H9 (cell line): ENCODE results near the gene HDGFL1. TPM values are rescaled to one million over a fixed set of nuclear protein-coding genes. Genes with fewer than 3 reads are reported as not detected.

Experiments
- DNase-seq: peaks from one replicate; pipeline ENCODE4 v3.0.0-alpha.2; 2017
- H2AFZ ChIP-seq: one replicate; pipeline ENCODE4 v1.6.1; 2013; ENCODE audit warnings: mild to moderate bottlenecking, low read length, control low read depth, moderate library complexity
- H2AK5ac ChIP-seq: 2 replicates; pipeline ENCODE4 v1.6.1; 2013; ENCODE audit warnings: low read length, control low read depth, mixed read lengths; ENCODE audit not compliant: insufficient read length
- H2BK120ac ChIP-seq: one replicate; pipeline ENCODE4 v1.6.1; 2013; ENCODE audit warnings: low read depth, mild to moderate bottlenecking, low read length, control low read depth, inconsistent platforms; ENCODE audit not compliant: poor library complexity, severe bottlenecking
- H2BK12ac ChIP-seq: 2 replicates; pipeline ENCODE4 v1.6.1; 2013; ENCODE audit warnings: low read length, control low read depth, mixed read lengths, low read depth; ENCODE audit not compliant: insufficient read length
- H2BK15ac ChIP-seq: 2 replicates; pipeline ENCODE4 v1.6.1; 2013; ENCODE audit warnings: low read depth, low read length, control low read depth
- H2BK20ac ChIP-seq: one replicate; pipeline ENCODE4 v1.6.1; 2013; ENCODE audit warnings: low read depth, mild to moderate bottlenecking, low read length, control low read depth, inconsistent platforms; ENCODE audit not compliant: poor library complexity, severe bottlenecking
- H2BK5ac ChIP-seq: 2 replicates; pipeline ENCODE4 v1.6.1; 2013; ENCODE audit warnings: low read length, control low read depth, mixed read lengths; ENCODE audit not compliant: insufficient read length
- H3K14ac ChIP-seq: 2 replicates; pipeline ENCODE4 v1.6.1; 2013; ENCODE audit warnings: low read length, control low read depth; ENCODE audit not compliant: insufficient read depth
- H3K18ac ChIP-seq: 2 replicates; pipeline ENCODE4 v1.6.1; 2013; ENCODE audit warnings: low read depth, mild to moderate bottlenecking, mixed read lengths, low read length, control low read depth; ENCODE audit not compliant: insufficient read length
- H3K23ac ChIP-seq: 2 replicates; pipeline ENCODE4 v1.6.1; 2013; ENCODE audit warnings: low read length, control low read depth, mixed read lengths, low read depth; ENCODE audit not compliant: insufficient read length
- H3K23me2 ChIP-seq: 2 replicates; pipeline ENCODE4 v1.6.1; 2013; ENCODE audit warnings: low read depth, mild to moderate bottlenecking, mixed read lengths, low read length, control low read depth; ENCODE audit not compliant: insufficient read length, poor library complexity, severe bottlenecking
- H3K27ac ChIP-seq: 2 replicates; pipeline ENCODE4 v1.5.1; 2013; ENCODE audit warnings: low read length, control low read depth, mixed read lengths, low read depth; ENCODE audit not compliant: insufficient read length
- H3K27me3 ChIP-seq: 2 replicates; pipeline ENCODE4 v1.6.1; 2013; ENCODE audit warnings: low read length, control low read depth, inconsistent platforms; ENCODE audit not compliant: insufficient read depth
- H3K4ac ChIP-seq: 2 replicates; pipeline ENCODE4 v1.6.1; 2013; ENCODE audit warnings: low read depth, mild to moderate bottlenecking, control low read depth, inconsistent platforms, low read length, moderate library complexity
- H3K4me1 ChIP-seq: 2 replicates; pipeline ENCODE4 v1.6.1; 2013; ENCODE audit warnings: low read length, control low read depth, inconsistent platforms; ENCODE audit not compliant: insufficient read depth
- H3K4me2 ChIP-seq: 2 replicates; pipeline ENCODE4 v1.6.1; 2013; ENCODE audit warnings: low read length, control low read depth, mixed read lengths; ENCODE audit not compliant: insufficient read length, insufficient read depth
- H3K56ac ChIP-seq: 2 replicates; pipeline ENCODE4 v1.6.1; 2013; ENCODE audit warnings: low read depth, mild to moderate bottlenecking, mixed read lengths, low read length, control low read depth; ENCODE audit not compliant: insufficient read length
- H3K79me1 ChIP-seq: 2 replicates; pipeline ENCODE4 v1.6.1; 2013; ENCODE audit warnings: low read depth, mild to moderate bottlenecking, moderate library complexity, low read length, control low read depth, inconsistent platforms; ENCODE audit not compliant: insufficient read depth, poor library complexity, severe bottlenecking
- H3K79me2 ChIP-seq: 2 replicates; pipeline ENCODE4 v1.6.1; 2013; ENCODE audit warnings: low read length, control low read depth, inconsistent platforms; ENCODE audit not compliant: insufficient read depth
- H3K9ac ChIP-seq: 2 replicates; pipeline ENCODE4 v1.6.1; 2013; ENCODE audit warnings: low read length, control low read depth, mixed read lengths; ENCODE audit not compliant: insufficient read length; ENCODE audit errors: extremely low read depth
- H3K9me3 ChIP-seq: one replicate; pipeline ENCODE4 v1.6.1; 2013; ENCODE audit warnings: low read depth, low read length, inconsistent platforms; ENCODE audit not compliant: control insufficient read depth
- H3T11ph ChIP-seq: one replicate; pipeline ENCODE4 v1.6.1; 2013; ENCODE audit warnings: mild to moderate bottlenecking, low read length, control low read depth, inconsistent platforms
- H4K20me1 ChIP-seq: one replicate; pipeline ENCODE4 v1.6.1; 2013; ENCODE audit not compliant: control insufficient read depth, insufficient read length, insufficient read depth
- H4K5ac ChIP-seq: 2 replicates; pipeline ENCODE4 v1.6.1; 2013; ENCODE audit warnings: low read depth, mild to moderate bottlenecking, mixed read lengths, low read length, control low read depth; ENCODE audit not compliant: insufficient read length
- H4K8ac ChIP-seq: replicated peaks from 2 replicates; pipeline ENCODE4 v1.6.1; 2013; ENCODE audit warnings: low read length, control low read depth, mixed read lengths, low read depth; ENCODE audit not compliant: insufficient read length
- H4K91ac ChIP-seq: 2 replicates; pipeline ENCODE4 v1.6.1; 2013; ENCODE audit warnings: low read depth, mild to moderate bottlenecking, moderate library complexity, mixed read lengths, low read length, control low read depth; ENCODE audit not compliant: insufficient read length
- H3K27ac Mint-ChIP-seq, 3 experiments: 2 replicates in 2 of 3; 3 replicates in 1 of 3; pipeline ENCODE4 v1.8.0; 2020 to 2021; ENCODE audit warnings: mixed read lengths in 3 of 3, mild to moderate bottlenecking in 1 of 3, moderate library complexity in 1 of 3
- H3K27me3 Mint-ChIP-seq: 2 replicates; pipeline ENCODE4 v1.8.0; 2021; ENCODE audit warnings: low read depth, mild to moderate bottlenecking, moderate library complexity, mixed read lengths
- H3K36me3 Mint-ChIP-seq, 3 experiments: 2 replicates in 2 of 3; 3 replicates in 1 of 3; pipeline ENCODE4 v1.8.0; 2020 to 2021; ENCODE audit warnings: low read depth in 3 of 3, mixed read lengths in 3 of 3; ENCODE audit not compliant: insufficient read depth in 1 of 3
- H3K4me1 Mint-ChIP-seq, 2 experiments: 2 replicates each; pipeline ENCODE4 v1.8.0; 2020; ENCODE audit warnings: mixed read lengths in 2 of 2
- H3K4me3 Mint-ChIP-seq, 2 experiments: 2 replicates in 1 of 2; 3 replicates in 1 of 2; pipeline ENCODE4 v1.8.0; 2020 to 2021; ENCODE audit warnings: mild to moderate bottlenecking in 2 of 2, mixed read lengths in 2 of 2, moderate library complexity in 1 of 2
- H3K9me3 Mint-ChIP-seq, 2 experiments: 2 replicates in 1 of 2; 3 replicates in 1 of 2; pipeline ENCODE4 v1.8.0; 2020; ENCODE audit warnings: mild to moderate bottlenecking in 2 of 2, mixed read lengths in 2 of 2, moderate library complexity in 1 of 2
- CTCF ChIP-seq: fragments of 200-600 bp; sonication (generic); conservative IDR thresholded peaks from 3 replicates; pipeline ENCODE4 v1.8.0; 2021; ENCODE audit warnings: antibody characterized with exemption, mild to moderate bottlenecking
- WGBS: extraction: QIAGEN DNeasy Blood & Tissue Kit; methylation state at CpG from one replicate; pipeline ENCODE4 v1.1.7; 2013; ENCODE audit warnings: missing lambda C conversion rate, low lambda C conversion rate, mixed read lengths; ENCODE audit not compliant: insufficient read length; ENCODE audit errors: extremely low coverage; 5-methylcytosine and 5-hydroxymethylcytosine counted together
- total RNA-seq: library from RNA; stranded (reverse); gene quantifications from 2 replicates; pipeline ENCODE4 v1.2.1, GENCODE V29; 2021

Gene HDGFL1
- total RNA-seq, 1 experiment from 2014 or later: not detected

GRCh38 chr6:22570185-22570551 is 802 bp downstream of the HDGFL1 start:
- Histone ChIP-seq H3T11ph (no peak overlapping the region), H3K27me3 (no peaks in the 10 kb centered on the region), H3K23ac (no peak overlapping the region), H3K9ac (no peak overlapping the region), H2BK12ac (no peak overlapping the region), H3K79me1 (no peaks in the 10 kb centered on the region), H3K23me2 (no peaks in the 10 kb centered on the region), H4K20me1 (no peaks in the 10 kb centered on the region), H3K79me2 (no peaks in the 10 kb centered on the region), H3K56ac (no peak overlapping the region), H3K4me1 (no peaks in the 10 kb centered on the region), H3K9me3 (no peaks in the 10 kb centered on the region), H2AFZ (no peak overlapping the region), H2BK15ac (no peak overlapping the region), H3K27ac (no peak overlapping the region), H2AK5ac (no peak overlapping the region), H3K18ac (no peak overlapping the region), H2BK120ac (no peak overlapping the region), H3K4ac (no peak overlapping the region), H2BK5ac (no peak overlapping the region), H4K5ac (no peak overlapping the region), H3K4me2 (no peak overlapping the region), H4K91ac (no peak overlapping the region), H4K8ac (no peak overlapping the region), H3K14ac (no peak overlapping the region; the same call in 1 of the 2 replicates), H2BK20ac (no peak overlapping the region)
- DNase-seq: peak; percentile 36
- peaks cover 0 to 8% (median 0%) of the 10 kb centered on the region in 3 experiments; a peak in 2 of 7 replicates for H3K36me3 Mint-ChIP-seq
- no peak overlapping the region for H3K4me3 Mint-ChIP-seq
- no peaks in the 10 kb centered on the region; the same call in 1 of the 2 replicates for H3K27me3 Mint-ChIP-seq
- H3K27ac Mint-ChIP-seq: no peak overlapping the region
- peaks cover 0 to 7% of the 10 kb centered on the region in 2 experiments; a peak in 2 of 5 replicates for H3K9me3 Mint-ChIP-seq
- peaks cover 16 to 17% of the 10 kb centered on the region in 2 experiments for H3K4me1 Mint-ChIP-seq
- no peak for TF ChIP-seq CTCF
- no CpG with 5 or more reads among the region's 26 CpGs for WGBS
